Measurements from ENCODE around the gene ELAVL1.

The ELAVL1 gene

DNA sequence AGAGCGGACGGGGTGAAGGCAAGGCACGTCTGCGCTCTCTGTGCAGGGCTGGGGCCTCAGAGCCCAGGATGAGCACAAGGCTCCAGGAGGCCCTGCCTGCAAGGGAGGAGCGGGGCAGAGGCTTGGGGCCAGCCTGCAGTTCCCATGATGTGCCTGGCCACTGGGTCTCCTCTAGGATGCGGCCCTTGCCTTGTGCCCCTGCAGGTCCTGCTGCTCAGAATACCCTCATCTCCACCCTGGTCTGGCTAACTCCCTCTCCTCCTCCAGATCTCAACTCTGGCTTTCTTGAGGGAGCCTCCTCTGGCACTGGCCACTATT, 27.8 kb downstream of the ELAVL1 start:
- POLR2A ChIA-PET: no interaction called here
- no peak for TF ChIP-seq CTCF (IDR thresholded peaks at IDR 0.05; ENCODE audit: insufficient read depth, low read length, missing control alignments)
- CTCF ChIA-PET: interaction anchor here (0.7 kb wide), 1 partner anchor 8 kb away, joined by 3 read pairs; no protein-coding TSS in a partner anchor
- no peak for DNase-seq (ENCODE audit: low read depth, low spot score)
- H3K4me3 ChIP-seq (ENCODE audit: low read depth, low read length): no peak overlapping the region

- POLR2A ChIA-PET: no interaction called here
- CTCF ChIA-PET: no interaction called here
These were observed 28.3 kb downstream of the ELAVL1 start for GRCh38 chr19:7977021-7977722.

DNA sequence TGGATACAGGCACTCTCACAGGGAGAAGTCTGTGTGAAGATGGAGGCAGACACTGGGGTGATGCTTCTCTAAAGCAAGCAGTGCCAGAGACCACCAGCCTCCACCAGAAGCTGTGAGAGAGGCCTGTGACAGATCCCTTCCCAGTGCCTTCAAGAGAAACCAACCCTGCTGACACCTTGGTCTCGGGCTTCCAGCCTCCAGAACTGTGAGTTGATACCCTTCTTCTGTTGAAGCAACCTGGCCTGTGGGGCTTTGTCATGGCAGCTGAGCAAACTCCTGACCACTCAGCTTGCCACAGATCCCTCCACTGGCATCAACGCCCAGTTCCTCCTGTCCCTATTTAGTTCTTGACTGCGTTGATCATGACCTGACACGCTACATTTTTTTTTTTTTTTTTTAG, 29.0 kb downstream of the ELAVL1 start:
- CTCF ChIA-PET: interaction anchor here (1.5 kb wide), 1 partner anchor 26 kb away, joined by 7 read pairs; no protein-coding TSS in a partner anchor
- TF ChIP-seq CTCF (IDR thresholded peaks at IDR 0.05; ENCODE audit: insufficient read depth, low read length, missing control alignments): no peak
- POLR2A ChIA-PET: no interaction called here
- no peak for DNase-seq (ENCODE audit: low read depth, low spot score)
- no peak overlapping the region for H3K4me3 ChIP-seq (ENCODE audit: low read depth, low read length)

More at GRCh38 chr19:7977021-7977722, 28.3 kb downstream of the ELAVL1 start:
- no peak overlapping the region for H3K4me3 ChIP-seq (ENCODE audit: low read depth, low read length)
- TF ChIP-seq CTCF (IDR thresholded peaks at IDR 0.05; ENCODE audit: insufficient read depth, low read length, missing control alignments): no peak
- DNase-seq (ENCODE audit: low read depth, low spot score): no peak

GRCh38 chr19:7975037-7975436, 30.4 kb downstream of the ELAVL1 start:
- ChIA-PET CTCF (interaction anchor here (0.7 to 1.5 kb wide), 3 partner anchors 16 to 31 kb away, joined by 4 to 7 read pairs (median 5); partner anchors contain the start of gene TIMM44), POLR2A (interaction anchor here (0.6 kb wide), 2 partner anchors 8 to 51 kb away, joined by 4 read pairs; no protein-coding TSS in a partner anchor)
- no peak for TF ChIP-seq CTCF (IDR thresholded peaks at IDR 0.05; ENCODE audit: insufficient read depth, low read length, missing control alignments)
- H3K4me3 ChIP-seq (ENCODE audit: low read depth, low read length): no peak overlapping the region
- no peak for DNase-seq (ENCODE audit: low read depth, low spot score)

DNA sequence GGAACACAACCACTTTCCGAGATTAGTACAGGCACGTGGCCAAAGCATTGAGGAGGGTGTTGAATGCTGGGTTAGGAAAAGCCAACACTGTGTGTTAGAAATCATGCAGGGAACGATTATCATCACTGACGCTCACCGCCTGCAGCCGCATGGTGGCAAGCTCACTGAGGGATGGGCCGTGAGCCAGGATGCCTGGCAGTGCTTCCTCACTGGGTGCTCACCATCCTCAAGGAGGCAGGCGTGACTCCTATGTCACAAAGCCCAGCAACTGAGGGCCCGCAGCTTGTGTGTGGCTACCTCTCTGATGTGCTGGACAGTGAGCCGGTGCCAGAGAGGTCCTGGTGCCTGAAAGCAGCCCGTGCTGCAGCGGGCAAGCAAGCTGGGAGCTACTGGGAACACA, 31.6 kb downstream of the ELAVL1 start:
- no peak for DNase-seq (ENCODE audit: low read depth, low spot score)
- CTCF ChIA-PET: interaction anchor here (0.9 to 1.6 kb wide), 2 partner anchors 20 to 29 kb away, joined by 3 to 4 read pairs; no protein-coding TSS in a partner anchor
- H3K4me3 ChIP-seq (ENCODE audit: low read depth, low read length): no peak overlapping the region
- TF ChIP-seq CTCF (IDR thresholded peaks at IDR 0.05; ENCODE audit: insufficient read depth, low read length, missing control alignments): no peak
- POLR2A ChIA-PET: interaction anchor here (0.7 kb wide), 1 partner anchor 30 kb away, joined by 3 read pairs; the partner anchor contains the start of gene TIMM44

DNA sequence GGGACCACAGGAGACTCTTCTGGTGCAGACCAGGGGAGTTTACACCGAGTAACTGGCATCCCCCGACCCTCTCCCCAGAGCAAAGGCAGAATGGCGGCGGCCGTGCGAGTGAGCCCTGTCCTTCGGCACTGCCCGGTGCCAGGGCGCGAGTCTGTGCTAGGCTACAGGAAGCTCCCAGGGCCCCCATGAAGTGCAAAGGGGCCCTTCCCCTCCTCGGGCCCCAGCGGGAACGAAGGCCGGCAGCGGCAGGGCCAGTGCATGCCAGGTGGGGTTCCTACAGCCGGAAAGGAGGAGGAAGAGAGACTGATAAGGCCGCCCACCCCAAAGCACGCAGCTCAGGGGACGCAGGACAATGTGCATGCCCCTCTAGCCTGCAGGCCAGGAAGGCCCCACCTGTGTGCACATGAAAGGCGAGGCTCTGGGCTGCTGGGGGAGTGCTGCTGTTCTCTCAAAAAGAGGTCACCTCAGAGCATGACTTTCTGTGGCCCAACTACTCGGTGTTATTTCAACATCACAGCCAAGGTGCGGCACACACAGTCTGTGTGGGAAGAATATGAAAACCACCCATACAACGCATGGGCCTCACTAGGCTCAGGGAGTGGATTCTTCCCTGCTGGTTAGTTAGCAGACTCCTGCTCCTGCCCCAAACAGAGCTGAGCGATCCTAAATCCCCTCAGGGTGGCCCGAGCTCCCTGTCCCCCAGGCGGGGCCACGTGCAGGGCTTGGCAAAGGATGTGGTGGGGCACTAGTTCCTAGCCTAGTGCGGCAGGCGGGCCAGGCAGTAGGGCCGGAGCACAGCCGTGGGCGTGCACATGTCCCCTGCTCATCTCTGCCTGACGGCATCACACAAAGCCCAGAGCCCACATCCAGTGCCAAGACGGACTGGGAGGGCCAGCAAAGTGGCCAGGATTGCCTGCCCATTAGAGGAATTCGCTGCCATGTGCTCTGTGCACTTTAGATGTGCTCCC, 33.6 kb downstream of the ELAVL1 start:
- no peak for DNase-seq (ENCODE audit: low read depth, low spot score)
- ChIA-PET POLR2A (no interaction called here), CTCF (interaction anchor here (1.0 to 6.3 kb wide), 17 partner anchors 11 to 285 kb away, joined by 3 to 39 read pairs (median 7); partner anchors contain the start of genes ELAVL1 and TIMM44)
- H3K4me3 ChIP-seq (ENCODE audit: low read depth, low read length): no peak overlapping the region
- TF ChIP-seq CTCF (IDR thresholded peaks at IDR 0.05; ENCODE audit: insufficient read depth, low read length, missing control alignments): no peak

Measured in AG04449 (cell line).